Gastrocnemius medialis (tissue), 4 donors: Measurements from ENCODE around the gene MAN1C1. TPM values are rescaled to one million over a fixed set of nuclear protein-coding genes. Genes with fewer than 3 reads are reported as not detected.

Experiments used
- ATAC-seq, 2 donors: fragments of 150-250 bp; one replicate each; pipeline ENCODE4 v1.9.1; 2016
- DNase-seq, 2 donors: peaks; one replicate each; pipeline ENCODE4 v3.0.0-alpha.2; 2019
- H3K27ac ChIP-seq, 4 donors: fragments of 200-600 bp; sonication (generic); 1 replicate in 1 of 4; 2 replicates in 3 of 4; pipeline ENCODE4 v1.5.1; 2016 to 2018; ENCODE audit warnings: mild to moderate bottlenecking in 2 of 4, moderate library complexity in 1 of 4
- H3K27me3 ChIP-seq, 3 donors: fragments of 200-600 bp; sonication (generic) in 2 of 3; 1 replicate in 1 of 3; 2 replicates in 2 of 3; pipeline versions ENCODE4 v1.5.1 to v1.6.0; 2016 to 2019; ENCODE audit warnings: mild to moderate bottlenecking in 1 of 3, moderate library complexity in 1 of 3
- H3K36me3 ChIP-seq, 2 donors: fragments of 200-600 bp; sonication (generic) in 1 of 2; one replicate each; pipeline ENCODE4 v1.5.1; 2017 to 2018
- H3K4me1 ChIP-seq, 2 donors: fragments of 200-600 bp; sonication (generic) in 1 of 2; one replicate each; pipeline ENCODE4 v1.5.1; 2016 to 2017; ENCODE audit warnings: mild to moderate bottlenecking in 2 of 2
- H3K4me3 ChIP-seq, 4 donors: fragments of 200-600 bp; sonication (generic) in 3 of 4; 1 replicate in 1 of 4; 2 replicates in 3 of 4; pipeline ENCODE4 v1.5.1; 2016 to 2019; ENCODE audit warnings: mild to moderate bottlenecking in 2 of 4
- H3K9me3 ChIP-seq, 3 donors: fragments of 200-600 bp; sonication (generic) in 2 of 3; 1 replicate in 1 of 3; 2 replicates in 2 of 3; pipeline ENCODE4 v1.5.1; 2016 to 2019
- POLR2A ChIP-seq, 2 donors: fragments of 450-650 bp; IDR thresholded peaks; one replicate each; pipeline ENCODE4 v1.6.1; 2017; ENCODE audit warnings: antibody characterized with exemption in 2 of 2, mild to moderate bottlenecking in 2 of 2, moderate library complexity in 2 of 2
- in situ Hi-C, 4 donors: fragments of 200-750 bp; cut with MboI; loops; one replicate each; pipeline versions ENCODE4 v1.15.0 to v1.8.0; 2017; ENCODE audit warnings: low sequenced_read_pairs in 4 of 4
- intact Hi-C: fragments of 100-400 bp; cut with DNase I; formaldehyde crosslinking; loops from one replicate; pipeline ENCODE4 v1.15.1; 2023; ENCODE audit warnings: low total_unique reads
- total RNA-seq, 4 donors: library from RNA; depleted of rRNA; stranded (reverse); fragments of >200 nt; gene quantifications; one replicate each; pipeline versions ENCODE4 v1.1.0 to v1.2.3, GENCODE V29; 2016
- TF ChIP-seq, protein P1 (sequence below), 5 experiments: fragments of 450-650 bp in 3 of 5; fragments of 200-600 bp in 2 of 5; sonication (generic) in 2 of 5; IDR thresholded peaks in 4 of 5; conservative IDR thresholded peaks in 1 of 5; 1 replicate in 4 of 5; 2 replicates in 1 of 5; pipeline ENCODE4 v1.5.1; 2016 to 2019; ENCODE audit warnings: antibody characterized with exemption in 5 of 5, mild to moderate bottlenecking in 3 of 5, moderate library complexity in 3 of 5

Gene MAN1C1
- total RNA-seq, 4 donors from 2014 or later = 2.0 to 4.4 (median 2.5) TPM

DNA sequence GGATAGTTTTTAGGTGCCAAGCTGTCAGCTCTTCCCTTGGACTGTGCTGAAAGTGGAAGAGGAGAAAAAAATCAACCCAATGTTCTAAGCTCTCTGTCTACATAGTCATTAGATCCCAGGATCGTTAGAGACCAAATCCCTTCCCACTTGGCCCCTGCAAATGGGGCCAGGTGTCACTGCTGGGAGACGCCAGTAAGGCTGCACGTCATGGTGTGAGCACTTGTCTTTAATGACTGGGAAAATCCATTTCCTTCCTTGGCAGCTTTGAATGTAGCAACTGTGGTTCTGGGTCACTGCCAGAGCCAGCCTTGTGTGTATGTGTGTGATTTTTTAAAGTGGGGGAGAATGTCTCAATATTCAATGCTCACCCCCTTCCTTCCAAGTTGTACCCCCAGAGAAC, 59.9 kb downstream of the MAN1C1 start:
- Histone ChIP-seq H3K27me3 (no peaks in the 10 kb centered on the region), H3K9me3 (no peaks in the 10 kb centered on the region), H3K4me1 (peaks cover 17 to 19% of the 10 kb centered on the region in 2 donors), H3K4me3 (no peak overlapping the region), H3K27ac (no peak overlapping the region), H3K36me3 (no peaks in the 10 kb centered on the region)
- intact Hi-C loops = no loop called here
- TF ChIP-seq, protein P1, sequence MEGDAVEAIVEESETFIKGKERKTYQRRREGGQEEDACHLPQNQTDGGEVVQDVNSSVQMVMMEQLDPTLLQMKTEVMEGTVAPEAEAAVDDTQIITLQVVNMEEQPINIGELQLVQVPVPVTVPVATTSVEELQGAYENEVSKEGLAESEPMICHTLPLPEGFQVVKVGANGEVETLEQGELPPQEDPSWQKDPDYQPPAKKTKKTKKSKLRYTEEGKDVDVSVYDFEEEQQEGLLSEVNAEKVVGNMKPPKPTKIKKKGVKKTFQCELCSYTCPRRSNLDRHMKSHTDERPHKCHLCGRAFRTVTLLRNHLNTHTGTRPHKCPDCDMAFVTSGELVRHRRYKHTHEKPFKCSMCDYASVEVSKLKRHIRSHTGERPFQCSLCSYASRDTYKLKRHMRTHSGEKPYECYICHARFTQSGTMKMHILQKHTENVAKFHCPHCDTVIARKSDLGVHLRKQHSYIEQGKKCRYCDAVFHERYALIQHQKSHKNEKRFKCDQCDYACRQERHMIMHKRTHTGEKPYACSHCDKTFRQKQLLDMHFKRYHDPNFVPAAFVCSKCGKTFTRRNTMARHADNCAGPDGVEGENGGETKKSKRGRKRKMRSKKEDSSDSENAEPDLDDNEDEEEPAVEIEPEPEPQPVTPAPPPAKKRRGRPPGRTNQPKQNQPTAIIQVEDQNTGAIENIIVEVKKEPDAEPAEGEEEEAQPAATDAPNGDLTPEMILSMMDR (IDR thresholded peaks at IDR 0.05 in 4 of 5, conservative IDR thresholded peaks at IDR 0.05 in 1 of 5) = no peak
- no peak for TF ChIP-seq POLR2A (IDR thresholded peaks at IDR 0.05)
- peak; percentile 51 to 53 for ATAC-seq
- in situ Hi-C loops = no loop called here
- DNase-seq = no peak

DNA sequence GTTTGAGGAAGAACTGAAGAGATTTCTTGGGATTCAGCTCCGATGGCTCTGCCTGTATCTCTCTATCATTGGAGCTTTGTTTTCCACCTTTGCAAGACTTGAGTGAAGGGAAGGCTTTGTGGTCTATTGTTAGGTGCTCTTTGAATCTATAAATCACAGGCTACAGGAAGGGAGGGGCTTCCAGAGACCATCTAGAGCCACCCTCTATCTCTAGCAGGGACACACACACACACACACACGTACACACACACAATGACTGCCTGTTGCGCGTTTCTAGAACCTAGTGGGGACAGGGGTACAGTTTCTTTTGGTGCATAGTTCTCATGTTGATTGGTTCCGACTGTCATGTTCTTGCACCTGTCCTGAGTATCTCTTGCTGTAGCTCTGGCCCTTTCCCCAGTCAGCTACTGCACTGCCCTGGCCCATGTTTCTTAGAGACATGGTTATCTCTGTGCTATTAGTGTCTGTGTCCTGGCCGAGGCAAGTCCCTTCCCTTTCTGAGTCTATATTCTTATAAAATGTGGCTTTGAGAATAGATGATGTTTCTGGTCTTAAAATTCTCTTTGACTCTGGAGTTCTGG, 60.7 kb downstream of the MAN1C1 start:
- ATAC-seq (no peak), DNase-seq (no peak)
- intact Hi-C loops (no loop called here), in situ Hi-C loops (no loop called here)
- no peak overlapping the region for H3K4me3 ChIP-seq
- no peaks in the 10 kb centered on the region for H3K27me3 ChIP-seq
- no peak overlapping the region for H3K27ac ChIP-seq
- TF ChIP-seq, protein P1 (IDR thresholded peaks at IDR 0.05 in 4 of 5, conservative IDR thresholded peaks at IDR 0.05 in 1 of 5) = no peak
- no peak for TF ChIP-seq POLR2A (IDR thresholded peaks at IDR 0.05)
- no peaks in the 10 kb centered on the region for H3K36me3 ChIP-seq
- peaks cover 17 to 19% of the 10 kb centered on the region in 2 donors for H3K4me1 ChIP-seq
- no peaks in the 10 kb centered on the region for H3K9me3 ChIP-seq

DNA sequence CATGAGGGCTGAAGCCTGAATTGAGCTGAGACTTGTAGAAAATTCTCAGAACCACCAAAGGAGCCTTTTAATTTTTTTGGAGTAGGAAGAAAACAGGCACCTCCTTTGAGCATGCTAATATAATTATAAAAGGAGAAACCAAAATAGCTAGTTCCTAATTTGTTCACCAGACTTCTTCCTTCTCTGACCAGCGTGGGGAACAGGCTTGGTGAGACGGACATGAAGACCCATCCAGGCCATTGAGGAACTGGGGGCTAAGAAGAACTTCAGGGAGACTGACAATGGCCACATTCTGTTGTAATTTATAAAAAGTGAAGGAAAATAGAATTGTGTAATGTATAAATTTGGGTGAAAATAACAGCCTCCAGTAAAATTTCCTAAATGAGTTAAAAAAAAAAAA, 62.6 kb downstream of the MAN1C1 start:
- Histone ChIP-seq H3K4me1 (peaks cover 17 to 19% of the 10 kb centered on the region in 2 donors), H3K9me3 (no peaks in the 10 kb centered on the region), H3K27me3 (no peaks in the 10 kb centered on the region), H3K4me3 (no peak overlapping the region), H3K36me3 (no peaks in the 10 kb centered on the region), H3K27ac (no peak overlapping the region)
- DNase-seq (no peak), ATAC-seq (no peak)
- in situ Hi-C loops (no loop called here), intact Hi-C loops (no loop called here)
- no peak for TF ChIP-seq POLR2A (IDR thresholded peaks at IDR 0.05)
- TF ChIP-seq, protein P1 (IDR thresholded peaks at IDR 0.05 in 4 of 5, conservative IDR thresholded peaks at IDR 0.05 in 1 of 5) = no peak

DNA sequence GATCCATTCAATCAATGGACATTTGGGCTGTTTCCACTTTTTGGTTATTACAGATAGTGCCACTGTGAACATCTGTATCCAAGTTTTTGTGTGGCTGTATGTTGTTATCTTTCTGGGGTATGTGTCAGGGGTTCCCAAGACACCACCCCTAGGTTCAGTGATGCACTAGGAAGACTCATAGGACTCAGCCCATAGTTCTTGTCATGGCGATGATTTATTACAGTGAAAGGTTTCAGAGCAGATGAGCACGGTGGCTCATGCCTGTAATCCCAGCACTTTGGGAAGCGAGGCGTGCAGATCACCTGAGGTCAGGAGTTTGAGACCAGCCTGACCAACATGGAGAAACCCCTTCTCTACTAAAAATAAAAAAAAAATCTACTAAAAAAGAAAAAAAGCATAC, 64.1 kb downstream of the MAN1C1 start:
- H3K36me3 ChIP-seq = no peaks in the 10 kb centered on the region
- DNase-seq = no peak
- H3K4me1 ChIP-seq = peaks cover 19% of the 10 kb centered on the region in 2 donors
- no peaks in the 10 kb centered on the region for H3K27me3 ChIP-seq
- no peak overlapping the region for H3K27ac ChIP-seq
- in situ Hi-C loops = no loop called here
- ATAC-seq = no peak
- no peak overlapping the region for H3K4me3 ChIP-seq
- TF ChIP-seq, protein P1 (IDR thresholded peaks at IDR 0.05 in 4 of 5, conservative IDR thresholded peaks at IDR 0.05 in 1 of 5) = no peak
- TF ChIP-seq POLR2A (IDR thresholded peaks at IDR 0.05) = no peak
- no peaks in the 10 kb centered on the region for H3K9me3 ChIP-seq
- intact Hi-C loops = no loop called here
